ENCODE data around the gene MYRF.

Gene MYRF

DNA sequence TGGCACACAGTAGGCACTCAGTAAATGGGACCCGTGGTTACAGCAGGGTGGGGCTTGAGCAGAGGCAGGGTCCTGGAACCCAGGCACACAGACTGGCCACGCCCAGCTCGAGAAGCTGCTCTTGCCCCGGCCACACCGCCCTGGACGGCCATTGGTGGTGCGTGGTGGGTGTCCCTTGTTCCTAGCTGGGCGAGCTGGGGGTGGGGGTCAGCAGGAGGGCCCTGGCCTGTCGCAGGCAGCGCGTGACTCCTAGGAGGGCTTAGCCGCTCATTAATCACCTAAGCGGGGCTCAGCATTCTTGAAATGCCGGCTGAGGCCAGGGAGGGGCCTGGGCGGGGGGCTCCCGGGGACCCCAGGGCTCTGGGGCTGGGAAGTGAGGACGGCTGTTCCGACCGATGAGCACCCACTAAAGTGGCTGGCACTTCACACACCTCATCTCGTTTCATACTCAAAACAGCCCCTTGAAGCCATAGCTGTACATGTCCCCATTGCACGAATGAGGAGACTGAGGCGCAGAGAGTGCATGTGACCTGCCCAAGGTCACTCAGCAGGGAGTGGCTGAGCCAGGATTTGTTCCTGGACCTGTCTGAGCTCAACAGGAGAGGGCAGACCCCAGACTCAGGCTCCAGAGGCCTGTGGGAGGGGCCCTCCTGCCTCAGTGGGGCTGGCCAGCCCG lies 11.6 kb downstream of the MYRF start:
- TF ChIP-seq, protein P1, sequence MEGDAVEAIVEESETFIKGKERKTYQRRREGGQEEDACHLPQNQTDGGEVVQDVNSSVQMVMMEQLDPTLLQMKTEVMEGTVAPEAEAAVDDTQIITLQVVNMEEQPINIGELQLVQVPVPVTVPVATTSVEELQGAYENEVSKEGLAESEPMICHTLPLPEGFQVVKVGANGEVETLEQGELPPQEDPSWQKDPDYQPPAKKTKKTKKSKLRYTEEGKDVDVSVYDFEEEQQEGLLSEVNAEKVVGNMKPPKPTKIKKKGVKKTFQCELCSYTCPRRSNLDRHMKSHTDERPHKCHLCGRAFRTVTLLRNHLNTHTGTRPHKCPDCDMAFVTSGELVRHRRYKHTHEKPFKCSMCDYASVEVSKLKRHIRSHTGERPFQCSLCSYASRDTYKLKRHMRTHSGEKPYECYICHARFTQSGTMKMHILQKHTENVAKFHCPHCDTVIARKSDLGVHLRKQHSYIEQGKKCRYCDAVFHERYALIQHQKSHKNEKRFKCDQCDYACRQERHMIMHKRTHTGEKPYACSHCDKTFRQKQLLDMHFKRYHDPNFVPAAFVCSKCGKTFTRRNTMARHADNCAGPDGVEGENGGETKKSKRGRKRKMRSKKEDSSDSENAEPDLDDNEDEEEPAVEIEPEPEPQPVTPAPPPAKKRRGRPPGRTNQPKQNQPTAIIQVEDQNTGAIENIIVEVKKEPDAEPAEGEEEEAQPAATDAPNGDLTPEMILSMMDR (IDR thresholded peaks at IDR 0.05; ENCODE audit: insufficient read depth, low read length), result no peak
- no peak for TF ChIP-seq SPI1 (IDR thresholded peaks at IDR 0.05; ENCODE audit: borderline replicate concordance, low read depth)
- TF ChIP-seq, protein P2, sequence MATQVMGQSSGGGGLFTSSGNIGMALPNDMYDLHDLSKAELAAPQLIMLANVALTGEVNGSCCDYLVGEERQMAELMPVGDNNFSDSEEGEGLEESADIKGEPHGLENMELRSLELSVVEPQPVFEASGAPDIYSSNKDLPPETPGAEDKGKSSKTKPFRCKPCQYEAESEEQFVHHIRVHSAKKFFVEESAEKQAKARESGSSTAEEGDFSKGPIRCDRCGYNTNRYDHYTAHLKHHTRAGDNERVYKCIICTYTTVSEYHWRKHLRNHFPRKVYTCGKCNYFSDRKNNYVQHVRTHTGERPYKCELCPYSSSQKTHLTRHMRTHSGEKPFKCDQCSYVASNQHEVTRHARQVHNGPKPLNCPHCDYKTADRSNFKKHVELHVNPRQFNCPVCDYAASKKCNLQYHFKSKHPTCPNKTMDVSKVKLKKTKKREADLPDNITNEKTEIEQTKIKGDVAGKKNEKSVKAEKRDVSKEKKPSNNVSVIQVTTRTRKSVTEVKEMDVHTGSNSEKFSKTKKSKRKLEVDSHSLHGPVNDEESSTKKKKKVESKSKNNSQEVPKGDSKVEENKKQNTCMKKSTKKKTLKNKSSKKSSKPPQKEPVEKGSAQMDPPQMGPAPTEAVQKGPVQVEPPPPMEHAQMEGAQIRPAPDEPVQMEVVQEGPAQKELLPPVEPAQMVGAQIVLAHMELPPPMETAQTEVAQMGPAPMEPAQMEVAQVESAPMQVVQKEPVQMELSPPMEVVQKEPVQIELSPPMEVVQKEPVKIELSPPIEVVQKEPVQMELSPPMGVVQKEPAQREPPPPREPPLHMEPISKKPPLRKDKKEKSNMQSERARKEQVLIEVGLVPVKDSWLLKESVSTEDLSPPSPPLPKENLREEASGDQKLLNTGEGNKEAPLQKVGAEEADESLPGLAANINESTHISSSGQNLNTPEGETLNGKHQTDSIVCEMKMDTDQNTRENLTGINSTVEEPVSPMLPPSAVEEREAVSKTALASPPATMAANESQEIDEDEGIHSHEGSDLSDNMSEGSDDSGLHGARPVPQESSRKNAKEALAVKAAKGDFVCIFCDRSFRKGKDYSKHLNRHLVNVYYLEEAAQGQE (IDR thresholded peaks at IDR 0.05; ENCODE audit: insufficient replicate concordance, low read depth), result no peak
- TF ChIP-seq GABPA (IDR thresholded peaks at IDR 0.05; ENCODE audit: low read depth), result no peak
- no peak for TF ChIP-seq POLR2AphosphoS5 (IDR thresholded peaks at IDR 0.05; ENCODE audit: low read depth)
- DNase-seq (ENCODE audit: low read depth in 1 of 2, low spot score in 1 of 2), result no peak
- no peak overlapping the region for H3K4me3 ChIP-seq (replicated peaks; ENCODE audit: insufficient read depth, low read length)
- peaks cover 3% of the 10 kb centered on the region for H3K27me3 ChIP-seq (ENCODE audit: insufficient read depth, poor library complexity, severe bottlenecking)
- H3K27ac ChIP-seq (replicated peaks), result no peak overlapping the region

DNA sequence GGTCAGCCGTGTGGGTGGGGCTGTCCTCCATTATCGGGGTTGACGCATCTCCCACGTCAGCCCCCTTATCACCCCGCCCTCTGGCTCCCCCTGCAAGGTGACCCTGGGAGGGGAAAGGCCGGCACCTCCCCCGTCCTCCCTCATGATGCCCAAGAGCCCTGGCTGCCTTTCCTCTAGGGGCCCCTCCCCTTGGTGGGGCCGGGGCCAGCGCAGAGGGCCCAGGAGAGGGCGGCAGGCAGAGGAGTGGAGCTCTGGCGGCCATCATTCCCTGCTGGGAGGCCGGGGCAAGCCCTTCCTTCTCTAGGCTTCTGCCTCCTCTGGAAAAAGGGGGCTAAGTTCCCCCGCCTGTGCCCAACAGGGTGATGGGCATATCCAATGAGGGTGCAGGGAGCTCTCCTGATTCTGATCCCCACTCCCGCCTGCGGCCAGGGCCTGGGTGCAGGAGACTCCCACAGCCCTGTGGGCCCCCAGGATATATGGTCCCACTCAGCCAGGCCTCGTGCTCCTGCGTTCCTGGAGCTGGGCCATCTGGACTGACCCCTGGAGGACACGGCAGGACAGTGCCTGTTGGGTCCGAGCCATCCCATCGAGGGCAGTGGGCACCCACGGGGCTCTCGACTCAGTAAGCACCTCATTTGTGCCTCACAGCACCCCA lies 12.3 kb downstream of the MYRF start:
- no peak overlapping the region for H3K4me3 ChIP-seq (replicated peaks; ENCODE audit: insufficient read depth, low read length)
- no peak for DNase-seq (ENCODE audit: low read depth in 1 of 2, low spot score in 1 of 2)
- no peak for TF ChIP-seq POLR2AphosphoS5 (IDR thresholded peaks at IDR 0.05; ENCODE audit: low read depth)
- TF ChIP-seq, protein P1 (IDR thresholded peaks at IDR 0.05; ENCODE audit: insufficient read depth, low read length), result no peak
- TF ChIP-seq GABPA (IDR thresholded peaks at IDR 0.05; ENCODE audit: low read depth), result no peak
- TF ChIP-seq SPI1 (IDR thresholded peaks at IDR 0.05; ENCODE audit: borderline replicate concordance, low read depth), result no peak
- TF ChIP-seq, protein P2 (IDR thresholded peaks at IDR 0.05; ENCODE audit: insufficient replicate concordance, low read depth), result no peak
- H3K27ac ChIP-seq (replicated peaks), result no peak overlapping the region
- H3K27me3 ChIP-seq (ENCODE audit: insufficient read depth, poor library complexity, severe bottlenecking), result peaks cover 3% of the 10 kb centered on the region

DNA sequence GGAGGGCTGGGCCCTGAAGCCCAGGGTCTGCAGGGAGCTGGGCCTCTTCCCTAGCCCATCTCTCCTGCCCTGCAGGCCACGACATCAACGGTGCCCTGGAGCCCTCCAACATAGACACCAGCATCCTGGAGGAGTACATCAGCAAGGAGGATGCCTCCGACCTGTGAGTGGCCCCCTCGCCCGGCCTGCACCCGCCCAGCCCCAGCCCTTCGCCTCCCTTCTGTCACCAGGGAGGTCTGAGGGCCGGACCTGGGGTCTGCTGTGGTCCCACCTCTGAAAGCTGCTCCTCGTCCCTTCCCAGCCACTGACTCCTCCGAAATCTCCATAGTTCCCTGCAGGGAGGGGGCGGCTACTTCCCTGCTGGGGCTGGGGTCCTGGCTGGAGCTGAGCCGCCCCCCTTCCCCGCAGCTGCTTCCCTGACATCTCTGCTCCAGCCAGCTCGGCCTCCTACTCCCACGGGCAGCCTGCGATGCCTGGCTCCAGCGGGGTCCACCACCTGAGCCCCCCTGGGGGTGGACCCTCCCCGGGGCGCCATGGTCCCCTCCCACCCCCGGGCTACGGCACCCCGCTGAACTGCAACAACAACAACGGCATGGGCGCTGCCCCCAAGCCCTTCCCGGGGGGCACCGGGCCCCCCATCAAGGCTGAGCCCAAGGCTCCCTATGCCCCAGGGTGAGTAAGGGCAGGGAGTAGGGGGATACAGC lies 13.3 kb downstream of the MYRF start:
- TF ChIP-seq, protein P2 (IDR thresholded peaks at IDR 0.05; ENCODE audit: insufficient replicate concordance, low read depth), result no peak
- TF ChIP-seq SPI1 (IDR thresholded peaks at IDR 0.05; ENCODE audit: borderline replicate concordance, low read depth) (no peak), GABPA (IDR thresholded peaks at IDR 0.05; ENCODE audit: low read depth) (no peak)
- TF ChIP-seq, protein P1 (IDR thresholded peaks at IDR 0.05; ENCODE audit: insufficient read depth, low read length), result no peak
- no peak for DNase-seq (ENCODE audit: low read depth in 1 of 2, low spot score in 1 of 2)
- Histone ChIP-seq H3K27me3 (ENCODE audit: insufficient read depth, poor library complexity, severe bottlenecking) (peaks cover 3% of the 10 kb centered on the region), H3K27ac (replicated peaks) (no peak overlapping the region), H3K4me3 (replicated peaks; ENCODE audit: insufficient read depth, low read length) (no peak overlapping the region)

Measured in HL-60 (cell line).